Type B pancreatic cell (in vitro differentiated cells): Measurements from ENCODE around the gene DOLK. TPM values are rescaled to one million over a fixed set of nuclear protein-coding genes. Genes with fewer than 3 reads are reported as not detected.

ENCODE experiments used
- DNase-seq: peaks from one replicate; pipeline ENCODE4 v3.0.0; 2021; ENCODE audit warnings: mixed read lengths; ENCODE audit not compliant: unreplicated experiment; ENCODE audit errors: extremely low spot score
- H3K27ac Mint-ChIP-seq: 2 replicates; pipeline ENCODE4 v1.8.0; 2021; ENCODE audit warnings: mild to moderate bottlenecking, mixed read lengths
- H3K27me3 Mint-ChIP-seq: 2 replicates; pipeline ENCODE4 v1.8.0; 2021; ENCODE audit warnings: mixed read lengths
- H3K36me3 Mint-ChIP-seq: 2 replicates; pipeline ENCODE4 v1.8.0; 2021; ENCODE audit warnings: mixed read lengths
- H3K4me1 Mint-ChIP-seq: one replicate; pipeline ENCODE4 v1.8.0; 2021; ENCODE audit warnings: mixed read lengths; ENCODE audit not compliant: unreplicated experiment
- H3K4me3 Mint-ChIP-seq: 2 replicates; pipeline ENCODE4 v1.8.0; 2021; ENCODE audit warnings: mild to moderate bottlenecking, mixed read lengths
- H3K9me3 Mint-ChIP-seq: 2 replicates; pipeline ENCODE4 v1.8.0; 2021; ENCODE audit warnings: mixed read lengths
- CTCF ChIP-seq: fragments of 200-600 bp; sonication (generic); conservative IDR thresholded peaks from 2 replicates; pipeline ENCODE4 v1.5.0; 2021; ENCODE audit warnings: antibody characterized with exemption, mild to moderate bottlenecking
- total RNA-seq: library from RNA; stranded (reverse); gene quantifications from 2 replicates; pipeline ENCODE4 v1.2.1, GENCODE V29; 2021; ENCODE audit warnings: low replicate concordance

The DOLK gene
- total RNA-seq, 1 donor from 2014 or later: 21.6 TPM

- Mint-ChIP-seq H3K27ac (no peak overlapping the region), H3K4me3 (no peak overlapping the region), H3K27me3 (no peaks in the 10 kb centered on the region), H3K9me3 (no peaks in the 10 kb centered on the region), H3K4me1 (peaks cover 24% of the 10 kb centered on the region), H3K36me3 (peaks cover 4% of the 10 kb centered on the region)
- TF ChIP-seq CTCF: no peak
- no peak for DNase-seq
These were observed 33.2 kb downstream of the DOLK start for GRCh38 chr9:128913995-128914772.

- Mint-ChIP-seq H3K27me3 (no peaks in the 10 kb centered on the region), H3K36me3 (peaks cover 10% of the 10 kb centered on the region), H3K4me3 (no peak overlapping the region), H3K4me1 (peaks cover 21% of the 10 kb centered on the region), H3K27ac (peak overlapping the region; percentile 85), H3K9me3 (no peaks in the 10 kb centered on the region)
- no peak for DNase-seq
- TF ChIP-seq CTCF: no peak
These were observed 34.1 kb downstream of the DOLK start for GRCh38 chr9:128913048-128913900.

- Mint-ChIP-seq H3K27ac (peak overlapping the region; percentile 85), H3K4me1 (peaks cover 21% of the 10 kb centered on the region), H3K4me3 (peak overlapping the region; percentile 56), H3K36me3 (peaks cover 15% of the 10 kb centered on the region), H3K27me3 (no peaks in the 10 kb centered on the region), H3K9me3 (no peaks in the 10 kb centered on the region)
- TF ChIP-seq CTCF: no peak
- no peak for DNase-seq
These were observed 35.0 kb downstream of the DOLK start for GRCh38 chr9:128912270-128912853.

GRCh38 chr9:128911529-128912035, 35.8 kb downstream of the DOLK start:
- Mint-ChIP-seq H3K27me3 (no peaks in the 10 kb centered on the region), H3K4me1 (peaks cover 21% of the 10 kb centered on the region), H3K9me3 (no peaks in the 10 kb centered on the region), H3K27ac (peak overlapping the region; percentile 85), H3K36me3 (peaks cover 16% of the 10 kb centered on the region), H3K4me3 (no peak overlapping the region)
- DNase-seq: no peak
- TF ChIP-seq CTCF: no peak

- no peaks in the 10 kb centered on the region for H3K27me3 Mint-ChIP-seq
- no peak overlapping the region for H3K4me3 Mint-ChIP-seq
- DNase-seq: no peak
- no peaks in the 10 kb centered on the region for H3K9me3 Mint-ChIP-seq
- no peak for TF ChIP-seq CTCF
- H3K27ac Mint-ChIP-seq: no peak overlapping the region
- peaks cover 16% of the 10 kb centered on the region for H3K36me3 Mint-ChIP-seq
- peaks cover 21% of the 10 kb centered on the region for H3K4me1 Mint-ChIP-seq
These were observed 36.5 kb downstream of the DOLK start for GRCh38 chr9:128910906-128911305.
